ENCODE data around the gene PHLDB2.
A peak's percentile ranks its signal among the peaks of the same experiment; 100 is the strongest.

The PHLDB2 gene

GRCh38 chr3:111968319-111969054 is 109.4 kb downstream of the PHLDB2 start:
- H3K27me3 ChIP-seq (ENCODE audit: control insufficient read depth, insufficient read depth, low read length): no peaks in the 10 kb centered on the region
- no peak overlapping the region for H3K4me3 ChIP-seq (ENCODE audit: low read length)
- WGBS (ENCODE audit: insufficient coverage, insufficient read length): no CpG with 5 or more reads among the region's 5 CpGs
- no peak for DNase-seq (ENCODE audit: low read depth, low spot score)
- H3K36me3 ChIP-seq (ENCODE audit: control insufficient read depth, insufficient read depth, low read length): no peaks in the 10 kb centered on the region; the same call in 1 of the 2 replicates
- H3K27ac ChIP-seq (ENCODE audit: low read length): no peak overlapping the region
- H3K4me1 ChIP-seq (ENCODE audit: control insufficient read depth, insufficient read depth, low read length): no peaks in the 10 kb centered on the region
- H3K9me3 ChIP-seq (ENCODE audit: control insufficient read depth, insufficient read depth, low read length): no peaks in the 10 kb centered on the region

- no CpG with 5 or more reads among the region's 3 CpGs for WGBS (ENCODE audit: insufficient coverage, insufficient read length)
- Histone ChIP-seq H3K9me3 (ENCODE audit: control insufficient read depth, insufficient read depth, low read length) (no peaks in the 10 kb centered on the region), H3K27ac (ENCODE audit: low read length) (no peak overlapping the region), H3K36me3 (ENCODE audit: control insufficient read depth, insufficient read depth, low read length) (no peaks in the 10 kb centered on the region; the same call in 1 of the 2 replicates), H3K4me1 (ENCODE audit: control insufficient read depth, insufficient read depth, low read length) (no peaks in the 10 kb centered on the region), H3K4me3 (ENCODE audit: low read length) (no peak overlapping the region), H3K27me3 (ENCODE audit: control insufficient read depth, insufficient read depth, low read length) (no peaks in the 10 kb centered on the region)
- DNase-seq (ENCODE audit: low read depth, low spot score): no peak
Measured at GRCh38 chr3:111970376-111970775, 111.3 kb downstream of the PHLDB2 start.

GRCh38 chr3:111971533-111972130 is 112.6 kb downstream of the PHLDB2 start:
- H3K4me3 ChIP-seq (ENCODE audit: low read length): no peak overlapping the region
- no CpG with 5 or more reads among the region's 11 CpGs for whole genome bisulfite sequencing (ENCODE audit: insufficient coverage, insufficient read length)
- no peaks in the 10 kb centered on the region; the same call in 1 of the 2 replicates for H3K36me3 ChIP-seq (ENCODE audit: control insufficient read depth, insufficient read depth, low read length)
- H3K27me3 ChIP-seq (ENCODE audit: control insufficient read depth, insufficient read depth, low read length): no peaks in the 10 kb centered on the region
- H3K27ac ChIP-seq (ENCODE audit: low read length): no peak overlapping the region
- no peak for DNase-seq (ENCODE audit: low read depth, low spot score)
- no peaks in the 10 kb centered on the region for H3K9me3 ChIP-seq (ENCODE audit: control insufficient read depth, insufficient read depth, low read length)
- H3K4me1 ChIP-seq (ENCODE audit: control insufficient read depth, insufficient read depth, low read length): no peaks in the 10 kb centered on the region

GRCh38 chr3:111972891-111973290 is 113.8 kb downstream of the PHLDB2 start:
- Histone ChIP-seq H3K4me3 (ENCODE audit: low read length) (no peak overlapping the region), H3K27me3 (ENCODE audit: control insufficient read depth, insufficient read depth, low read length) (no peaks in the 10 kb centered on the region), H3K9me3 (ENCODE audit: control insufficient read depth, insufficient read depth, low read length) (no peaks in the 10 kb centered on the region), H3K27ac (ENCODE audit: low read length) (no peak overlapping the region), H3K4me1 (ENCODE audit: control insufficient read depth, insufficient read depth, low read length) (no peaks in the 10 kb centered on the region), H3K36me3 (ENCODE audit: control insufficient read depth, insufficient read depth, low read length) (no peaks in the 10 kb centered on the region; the same call in 1 of the 2 replicates)
- no peak for DNase-seq (ENCODE audit: low read depth, low spot score)
- no CpG with 5 or more reads among the region's 3 CpGs for WGBS (ENCODE audit: insufficient coverage, insufficient read length)

- H3K4me1 ChIP-seq (ENCODE audit: control insufficient read depth, insufficient read depth, low read length): no peaks in the 10 kb centered on the region
- no peak overlapping the region for H3K4me3 ChIP-seq (ENCODE audit: low read length)
- no peaks in the 10 kb centered on the region for H3K9me3 ChIP-seq (ENCODE audit: control insufficient read depth, insufficient read depth, low read length)
- H3K36me3 ChIP-seq (ENCODE audit: control insufficient read depth, insufficient read depth, low read length): no peaks in the 10 kb centered on the region
- no peak for DNase-seq (ENCODE audit: low read depth, low spot score)
- WGBS (ENCODE audit: insufficient coverage, insufficient read length): no CpG with 5 or more reads among the region's 2 CpGs
- no peaks in the 10 kb centered on the region for H3K27me3 ChIP-seq (ENCODE audit: control insufficient read depth, insufficient read depth, low read length)
- H3K27ac ChIP-seq (ENCODE audit: low read length): no peak overlapping the region
Measured at GRCh38 chr3:111975131-111975530, 116.1 kb downstream of the PHLDB2 start.

GRCh38 chr3:111976254-111976653 is 117.2 kb downstream of the PHLDB2 start:
- Histone ChIP-seq H3K9me3 (ENCODE audit: control insufficient read depth, insufficient read depth, low read length) (no peaks in the 10 kb centered on the region), H3K4me3 (ENCODE audit: low read length) (no peak overlapping the region), H3K27ac (ENCODE audit: low read length) (no peak overlapping the region), H3K36me3 (ENCODE audit: control insufficient read depth, insufficient read depth, low read length) (no peaks in the 10 kb centered on the region), H3K4me1 (ENCODE audit: control insufficient read depth, insufficient read depth, low read length) (no peaks in the 10 kb centered on the region), H3K27me3 (ENCODE audit: control insufficient read depth, insufficient read depth, low read length) (no peaks in the 10 kb centered on the region)
- no peak for DNase-seq (ENCODE audit: low read depth, low spot score)
- no CpG with 5 or more reads among the region's 2 CpGs for WGBS (ENCODE audit: insufficient coverage, insufficient read length)

- H3K36me3 ChIP-seq (ENCODE audit: control insufficient read depth, insufficient read depth, low read length): no peaks in the 10 kb centered on the region
- no peaks in the 10 kb centered on the region for H3K4me1 ChIP-seq (ENCODE audit: control insufficient read depth, insufficient read depth, low read length)
- H3K27me3 ChIP-seq (ENCODE audit: control insufficient read depth, insufficient read depth, low read length): no peaks in the 10 kb centered on the region
- H3K9me3 ChIP-seq (ENCODE audit: control insufficient read depth, insufficient read depth, low read length): no peaks in the 10 kb centered on the region
- peak within 1 kb of the TSS; percentile 79 for H3K4me3 ChIP-seq (ENCODE audit: low read length)
- DNase-seq (ENCODE audit: low read depth, low spot score): peak; percentile 99
- no CpG with 5 or more reads among the region's 61 CpGs for WGBS (ENCODE audit: insufficient coverage, insufficient read length)
- no peak within 1 kb of the TSS for H3K27ac ChIP-seq (ENCODE audit: low read length)
Measured at GRCh38 chr3:111978583-111979433, 119.7 kb downstream of the PHLDB2 start, which contains the start of gene ABHD10. TSS of gene ABHD10 (plus strand) at chr3:111979026. CDS start at chr3:111979062, 36 bp downstream.

- Histone ChIP-seq H3K27me3 (ENCODE audit: control insufficient read depth, insufficient read depth, low read length) (no peaks in the 10 kb centered on the region), H3K27ac (ENCODE audit: low read length) (no peak overlapping the region), H3K9me3 (ENCODE audit: control insufficient read depth, insufficient read depth, low read length) (no peaks in the 10 kb centered on the region), H3K4me1 (ENCODE audit: control insufficient read depth, insufficient read depth, low read length) (no peaks in the 10 kb centered on the region), H3K36me3 (ENCODE audit: control insufficient read depth, insufficient read depth, low read length) (no peaks in the 10 kb centered on the region), H3K4me3 (ENCODE audit: low read length) (peak overlapping the region; percentile 79; the same call in 1 of the 2 replicates)
- no CpG with 5 or more reads among the region's 5 CpGs for WGBS (ENCODE audit: insufficient coverage, insufficient read length)
- DNase-seq (ENCODE audit: low read depth, low spot score): no peak
Measured at GRCh38 chr3:111979434-111980038, 120.5 kb downstream of the PHLDB2 start.

GRCh38 chr3:111980716-111981456 is 121.8 kb downstream of the PHLDB2 start:
- H3K4me3 ChIP-seq (ENCODE audit: low read length): no peak overlapping the region
- no peaks in the 10 kb centered on the region for H3K27me3 ChIP-seq (ENCODE audit: control insufficient read depth, insufficient read depth, low read length)
- H3K4me1 ChIP-seq (ENCODE audit: control insufficient read depth, insufficient read depth, low read length): no peaks in the 10 kb centered on the region
- no peaks in the 10 kb centered on the region for H3K9me3 ChIP-seq (ENCODE audit: control insufficient read depth, insufficient read depth, low read length)
- H3K36me3 ChIP-seq (ENCODE audit: control insufficient read depth, insufficient read depth, low read length): no peaks in the 10 kb centered on the region
- WGBS (ENCODE audit: insufficient coverage, insufficient read length): no CpG with 5 or more reads among the region's 10 CpGs
- DNase-seq (ENCODE audit: low read depth, low spot score): no peak
- H3K27ac ChIP-seq (ENCODE audit: low read length): no peak overlapping the region

- Histone ChIP-seq H3K27me3 (ENCODE audit: control insufficient read depth, insufficient read depth, low read length) (no peaks in the 10 kb centered on the region), H3K4me3 (ENCODE audit: low read length) (no peak overlapping the region), H3K36me3 (ENCODE audit: control insufficient read depth, insufficient read depth, low read length) (no peaks in the 10 kb centered on the region), H3K27ac (ENCODE audit: low read length) (no peak overlapping the region), H3K9me3 (ENCODE audit: control insufficient read depth, insufficient read depth, low read length) (no peaks in the 10 kb centered on the region), H3K4me1 (ENCODE audit: control insufficient read depth, insufficient read depth, low read length) (no peaks in the 10 kb centered on the region)
- DNase-seq (ENCODE audit: low read depth, low spot score): no peak
- WGBS (ENCODE audit: insufficient coverage, insufficient read length): no CpG with 5 or more reads among the region's 3 CpGs
Measured at GRCh38 chr3:111981457-111981763, 122.3 kb downstream of the PHLDB2 start.
